A549 (cell line): ENCODE data around the gene B3GALT6. TPM values are rescaled to one million over a fixed set of nuclear protein-coding genes. Genes with fewer than 3 reads are reported as not detected.

ENCODE experiments used
- ATAC-seq, 2 experiments: fragments of 200-7000 bp in 1 of 2; fragments of >200 bp in 1 of 2; cut with Nextera tagmentation in 1 of 2; cut with Tn5 transposase in 1 of 2; 3 replicates each; pipeline versions ENCODE4 v1.8.0 to v1.9.1; 2018 to 2020; ENCODE audit warnings: mild to moderate bottlenecking in 1 of 2, moderate library complexity in 1 of 2
- CTCF ChIA-PET: fragments of 300-600 bp; sonication (Branson Sonifier 250); formaldehyde crosslinking; extraction: SDS; loops from one replicate; lab custom pipeline; 2021; ENCODE audit warnings: antibody characterized with exemption, inconsistent platforms; lab: Yijun Ruan, JAX
- POLR2A ChIA-PET: fragments of 350-600 bp; formaldehyde crosslinking; extraction: SDS; loops from one replicate; lab custom pipeline; 2021; ENCODE audit warnings: antibody characterized with exemption, inconsistent platforms; lab: Yijun Ruan, JAX
- DNase-seq, 2 experiments: peaks; one replicate each; pipeline versions ENCODE4 v3.0.0 to v3.0.0-alpha.2; 2011 to 2016; ENCODE audit warnings: low read depth in 1 of 2, low spot score in 1 of 2
- FAIRE-seq: peaks from 2 replicates; lab custom pipeline; 2011; peaks lifted over from hg19 to GRCh38; lab: Jason Lieb, UNC
- H3K27ac ChIP-seq, 2 experiments: fragments of >200 bp; sonication (Bioruptor Twin); formaldehyde crosslinking; 3 replicates each; pipeline ENCODE4 v1.5.1; 2016 to 2017
- H3K4me1 ChIP-seq: fragments of >200 bp; sonication (Bioruptor Twin); formaldehyde crosslinking; 3 replicates; pipeline ENCODE4 v1.6.1; 2016
- H3K4me2 ChIP-seq: fragments of >200 bp; sonication (Bioruptor Twin); formaldehyde crosslinking; 3 replicates; pipeline ENCODE4 v1.6.1; 2016
- H3K4me3 ChIP-seq: fragments of >200 bp; sonication (Bioruptor Twin); formaldehyde crosslinking; 3 replicates; pipeline ENCODE4 v1.5.1; 2016
- H3K9me3 ChIP-seq: fragments of >200 bp; sonication (Bioruptor Twin); formaldehyde crosslinking; 3 replicates; pipeline ENCODE4 v1.6.1; 2016
- BCL3 ChIP-seq: fragments of >200 bp; sonication (Bioruptor Twin); formaldehyde crosslinking; IDR thresholded peaks from 3 replicates; pipeline ENCODE4 v1.6.1; 2016
- CBX8 ChIP-seq: fragments of 200-600 bp; sonication (generic); IDR thresholded peaks from 2 replicates; pipeline ENCODE4 v1.6.1; 2016
- CTCF ChIP-seq: fragments of >200 bp; sonication (Bioruptor Twin); formaldehyde crosslinking; IDR thresholded peaks from 3 replicates; pipeline ENCODE4 v1.5.1; 2016
- EHF ChIP-seq: fragments of 250-450 bp; sonication (Bioruptor Pico); IDR thresholded peaks from 2 replicates; pipeline ENCODE4 v1.5.0; 2020; ENCODE audit warnings: mild to moderate bottlenecking
- EHMT2 ChIP-seq: fragments of 200-600 bp; sonication (generic); IDR thresholded peaks from 2 replicates; pipeline ENCODE4 v1.6.1; 2016; ENCODE audit warnings: antibody characterized with exemption, low read depth, mild to moderate bottlenecking, moderate library complexity
- FOSB ChIP-seq: fragments of 250-450 bp; sonication (Bioruptor Pico); IDR thresholded peaks from 2 replicates; pipeline ENCODE4 v1.5.0; 2020; ENCODE audit warnings: mild to moderate bottlenecking, moderate library complexity
- GATA3 ChIP-seq: IDR thresholded peaks from 2 replicates; pipeline ENCODE4 v1.6.1; 2012; ENCODE audit warnings: borderline replicate concordance
- HES2 ChIP-seq: fragments of >200 bp; sonication (Bioruptor Twin); formaldehyde crosslinking; IDR thresholded peaks from 2 replicates; pipeline ENCODE4 v1.6.1; 2016
- JUN ChIP-seq, 2 experiments: fragments of >200 bp; sonication (Bioruptor Twin); formaldehyde crosslinking; IDR thresholded peaks; 2 replicates in 1 of 2; 3 replicates in 1 of 2; pipeline ENCODE4 v1.6.1; 2016 to 2017
- JUNB ChIP-seq: fragments of >200 bp; sonication (Bioruptor Twin); formaldehyde crosslinking; IDR thresholded peaks from 2 replicates; pipeline ENCODE4 v1.6.1; 2016
- MAX ChIP-seq: IDR thresholded peaks from 2 replicates; pipeline ENCODE4 v1.6.1; 2012
- MYC ChIP-seq: IDR thresholded peaks from 2 replicates; pipeline ENCODE4 v1.6.1; 2012; ENCODE audit warnings: mild to moderate bottlenecking, inconsistent platforms, low read length, improper control_type of control experiment, borderline replicate concordance
- PBX3 ChIP-seq: IDR thresholded peaks from 2 replicates; pipeline ENCODE4 v1.6.1; 2012
- POLR2A ChIP-seq: IDR thresholded peaks from 2 replicates; pipeline ENCODE4 v1.6.1; 2012; ENCODE audit warnings: mild to moderate bottlenecking, low read length
- RAD21 ChIP-seq, 2 experiments: fragments of >200 bp in 1 of 2; sonication (Bioruptor Twin) in 1 of 2; formaldehyde crosslinking in 1 of 2; IDR thresholded peaks in 1 of 2; conservative IDR thresholded peaks in 1 of 2; 2 replicates in 1 of 2; 3 replicates in 1 of 2; pipeline ENCODE4 v1.6.1; 2012 to 2018; ENCODE audit warnings: inconsistent platforms in 1 of 2
- RNF2 ChIP-seq: fragments of 200-600 bp; sonication (generic); IDR thresholded peaks from 2 replicates; pipeline ENCODE4 v1.6.1; 2016; ENCODE audit warnings: low read depth, mild to moderate bottlenecking, antibody characterized with exemption, moderate library complexity, borderline replicate concordance
- TFCP2L1 ChIP-seq: fragments of 250-450 bp; sonication (Bioruptor Pico); IDR thresholded peaks from 2 replicates; pipeline ENCODE4 v1.5.0; 2021; ENCODE audit warnings: mild to moderate bottlenecking
- USF2 ChIP-seq: fragments of 450-650 bp; IDR thresholded peaks from 2 replicates; pipeline ENCODE4 v1.6.1; 2014; ENCODE audit warnings: antibody characterized with exemption
- ZFP36 ChIP-seq: fragments of 450-650 bp; IDR thresholded peaks from 2 replicates; pipeline ENCODE4 v1.6.1; 2014; ENCODE audit warnings: borderline replicate concordance; ENCODE audit not compliant: partially characterized antibody
- ZNF302 ChIP-seq: fragments of 250-450 bp; sonication (Bioruptor Pico); IDR thresholded peaks from 2 replicates; pipeline ENCODE4 v1.9.0; 2021; ENCODE audit warnings: inconsistent platforms, mild to moderate bottlenecking, moderate library complexity
- WGBS: methylation state at CpG from one replicate; pipeline ENCODE4 v1.1.6; 2017; ENCODE audit errors: missing lambda C conversion rate; 5-methylcytosine and 5-hydroxymethylcytosine counted together
- polyA plus RNA-seq, 4 experiments: library from polyadenylated mRNA; depleted of rRNA in 3 of 4; stranded (reverse); fragments of >200 nt; fragmentation: RNase III in 1 of 4; extraction: RNeasy Plus Mini Kit Qiagen cat#74134 plus additional on column Dnase treatment in 1 of 4; gene quantifications; 2 replicates in 3 of 4; 3 replicates in 1 of 4; pipeline ENCODE4 v1.2.3, GENCODE V29; 2011 to 2017

B3GALT6 gene
- polyA plus RNA-seq, 2 of the 4 experiments (the other 2 are of a cell fraction): 12.5 to 12.9 TPM

GRCh38 chr1:1243807-1244191 lies 11.8 kb downstream of the B3GALT6 start:
- ChIA-PET CTCF (interaction anchor here (1.1 to 2.2 kb wide), 3 partner anchors 11 to 62 kb away, joined by 3 to 7 read pairs (median 3); no protein-coding TSS in a partner anchor), POLR2A (no interaction called here)
- Histone ChIP-seq H3K9me3 (no peaks in the 10 kb centered on the region), H3K4me1 (peaks cover 19% of the 10 kb centered on the region; the same call in 1 of the 3 replicates), H3K27ac (peak overlapping the region in 1 of 2 experiments; percentile 56; a peak in 3 of 6 replicates), H3K4me2 (no peak overlapping the region), H3K4me3 (no peak overlapping the region)
- TF ChIP-seq ZFP36 (no peak), CBX8 (no peak), POLR2A (no peak), USF2 (no peak), TFCP2L1 (no peak), PBX3 (no peak), FOSB (no peak), EHF (no peak), MYC (no peak), RNF2 (no peak), RAD21 (conservative IDR thresholded peaks at IDR 0.05 in 1 of 2, IDR thresholded peaks at IDR 0.05 in 1 of 2) (no peak)
- ATAC-seq: peak in 1 of 2 experiments; percentile 21; a peak in 3 of 6 replicates
- no peak for DNase-seq
- no peak for FAIRE-seq
- 62% methylated on average over 2 of the region's 23 CpGs for WGBS

- ChIA-PET POLR2A (no interaction called here), CTCF (interaction anchor here (1.1 to 2.2 kb wide), 2 partner anchors 11 to 48 kb away, joined by 3 to 7 read pairs; no protein-coding TSS in a partner anchor)
- Histone ChIP-seq H3K27ac (peak overlapping the region in 1 of 2 experiments; percentile 56; a peak in 3 of 6 replicates), H3K4me3 (no peak overlapping the region), H3K4me1 (peaks cover 19% of the 10 kb centered on the region; the same call in 1 of the 3 replicates), H3K4me2 (no peak overlapping the region)
- DNase-seq (peak in 1 of 2 experiments; percentile 70), ATAC-seq (peak in 1 of 2 experiments; percentile 59; a peak in 3 of 6 replicates)
- WGBS: 45% methylated on average over 17 of the region's 30 CpGs
- TF ChIP-seq PBX3 (no peak), CTCF (no peak), MAX (no peak), JUNB (no peak), GATA3 (no peak)
- TF ChIP-seq, all 56 proteins: peak for 0
- H3K9me3 ChIP-seq: no peaks in the 10 kb centered on the region
- FAIRE-seq: no peak
These were observed 12.3 kb downstream of the B3GALT6 start for GRCh38 chr1:1244192-1244811.

- CTCF ChIA-PET: no interaction called here
- POLR2A ChIA-PET: no interaction called here
- ATAC-seq: no peak
- TF ChIP-seq BCL3: no peak
- TF ChIP-seq HES2: no peak
- no peak for TF ChIP-seq ZNF302 (CRISPR knock-in tag)
- TF ChIP-seq EHMT2: no peak
- TF ChIP-seq GATA3: no peak
- TF ChIP-seq JUN (IDR thresholded peaks at IDR 0.05): no peak
- TF ChIP-seq MYC: no peak
- H3K4me3 ChIP-seq: no peak overlapping the region
- DNase-seq: no peak
- H3K4me1 ChIP-seq: peaks cover 10% of the 10 kb centered on the region; the same call in 1 of the 3 replicates
- H3K27ac ChIP-seq: peak overlapping the region in 1 of 2 experiments; percentile 52; a peak in 1 of 6 replicates
- no peak for FAIRE-seq
- H3K4me2 ChIP-seq: no peak overlapping the region
- H3K9me3 ChIP-seq: no peaks in the 10 kb centered on the region
- WGBS: 82% methylated on average over 9 of the region's 23 CpGs
These were observed 13.3 kb downstream of the B3GALT6 start for GRCh38 chr1:1245178-1245816.
